Kasumi-1 (cell line): ENCODE results near the gene DPP4.

Experiments used
- DNase-seq, 2 experiments: peaks; one replicate each; lab custom pipeline; 2025; lab: John Stamatoyannopoulos, UW

The DPP4 gene

GRCh38 chr2:162017233-162017632, 56.8 kb downstream of the DPP4 start:
- no peak for DNase-seq

GRCh38 chr2:162016080-162016479, 57.9 kb downstream of the DPP4 start:
- DNase-seq = no peak

GRCh38 chr2:162014751-162015150, 59.3 kb downstream of the DPP4 start:
- DNase-seq = no peak

- peak; percentile 14 to 21 for DNase-seq
Measured at GRCh38 chr2:162013514-162014475, 60.2 kb downstream of the DPP4 start.

GRCh38 chr2:162012565-162013058, 61.4 kb downstream of the DPP4 start:
- no peak for DNase-seq

GRCh38 chr2:162011706-162012564, 62.1 kb downstream of the DPP4 start:
- no peak for DNase-seq

- DNase-seq = no peak
Measured at GRCh38 chr2:162009543-162009942, 64.5 kb downstream of the DPP4 start.

- peak; percentile 47 to 63 for DNase-seq
Measured at GRCh38 chr2:162007447-162008040, 66.5 kb downstream of the DPP4 start.

- DNase-seq = no peak
Measured at GRCh38 chr2:162006337-162006736, 67.7 kb downstream of the DPP4 start.

GRCh38 chr2:162004031-162004430, 70.0 kb downstream of the DPP4 start:
- peak in 1 of 2 experiments; percentile 18 for DNase-seq

GRCh38 chr2:162002623-162003235, 71.3 kb downstream of the DPP4 start:
- DNase-seq = no peak

- no peak for DNase-seq
Measured at GRCh38 chr2:162000431-162000830, 73.6 kb downstream of the DPP4 start.

- no peak for DNase-seq
Measured at GRCh38 chr2:161999321-161999720, 74.7 kb downstream of the DPP4 start.

- DNase-seq = no peak
Measured at GRCh38 chr2:161998857-161999256, 75.2 kb downstream of the DPP4 start.

GRCh38 chr2:161997916-161998471, 76.0 kb downstream of the DPP4 start:
- DNase-seq = no peak

- no peak for DNase-seq
Measured at GRCh38 chr2:161995553-161996016, 78.4 kb downstream of the DPP4 start.

GRCh38 chr2:161994761-161995520, 79.1 kb downstream of the DPP4 start:
- peak; percentile 31 to 36 for DNase-seq

GRCh38 chr2:161992531-161992930, 81.5 kb downstream of the DPP4 start:
- DNase-seq = no peak

- DNase-seq = no peak
Measured at GRCh38 chr2:161991991-161992390, 82.0 kb downstream of the DPP4 start.

GRCh38 chr2:161990741-161991140, 83.3 kb downstream of the DPP4 start:
- DNase-seq = no peak
